DOHH2 (cell line): Measurements from ENCODE around the gene SLC7A6.

ENCODE experiments used
- EZH2phosphoT487 ChIP-seq: fragments of 200-600 bp; sonication (generic); IDR thresholded peaks from 2 replicates; pipeline ENCODE4 v1.6.1; 2017; ENCODE audit warnings: borderline replicate concordance, mild to moderate bottlenecking, antibody characterized with exemption, low read length, moderate library complexity, mixed read lengths
- TF ChIP-seq, protein P1 (sequence below): fragments of 200-600 bp; sonication (generic); IDR thresholded peaks from one replicate; pipeline ENCODE4 v1.5.1; 2014; ENCODE audit warnings: antibody characterized with exemption, mild to moderate bottlenecking, low read depth, low read length; ENCODE audit not compliant: poor library complexity, severe bottlenecking

GRCh38 chr16:68283801-68284598, 19.7 kb downstream of the SLC7A6 start:
- TF ChIP-seq, protein P1, sequence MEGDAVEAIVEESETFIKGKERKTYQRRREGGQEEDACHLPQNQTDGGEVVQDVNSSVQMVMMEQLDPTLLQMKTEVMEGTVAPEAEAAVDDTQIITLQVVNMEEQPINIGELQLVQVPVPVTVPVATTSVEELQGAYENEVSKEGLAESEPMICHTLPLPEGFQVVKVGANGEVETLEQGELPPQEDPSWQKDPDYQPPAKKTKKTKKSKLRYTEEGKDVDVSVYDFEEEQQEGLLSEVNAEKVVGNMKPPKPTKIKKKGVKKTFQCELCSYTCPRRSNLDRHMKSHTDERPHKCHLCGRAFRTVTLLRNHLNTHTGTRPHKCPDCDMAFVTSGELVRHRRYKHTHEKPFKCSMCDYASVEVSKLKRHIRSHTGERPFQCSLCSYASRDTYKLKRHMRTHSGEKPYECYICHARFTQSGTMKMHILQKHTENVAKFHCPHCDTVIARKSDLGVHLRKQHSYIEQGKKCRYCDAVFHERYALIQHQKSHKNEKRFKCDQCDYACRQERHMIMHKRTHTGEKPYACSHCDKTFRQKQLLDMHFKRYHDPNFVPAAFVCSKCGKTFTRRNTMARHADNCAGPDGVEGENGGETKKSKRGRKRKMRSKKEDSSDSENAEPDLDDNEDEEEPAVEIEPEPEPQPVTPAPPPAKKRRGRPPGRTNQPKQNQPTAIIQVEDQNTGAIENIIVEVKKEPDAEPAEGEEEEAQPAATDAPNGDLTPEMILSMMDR, result no peak
- TF ChIP-seq EZH2phosphoT487, result no peak
